Measurements from ENCODE around the gene INTS7. TPM values are rescaled to one million over a fixed set of nuclear protein-coding genes. Genes with fewer than 3 reads are reported as not detected.

INTS7 gene, protein sequence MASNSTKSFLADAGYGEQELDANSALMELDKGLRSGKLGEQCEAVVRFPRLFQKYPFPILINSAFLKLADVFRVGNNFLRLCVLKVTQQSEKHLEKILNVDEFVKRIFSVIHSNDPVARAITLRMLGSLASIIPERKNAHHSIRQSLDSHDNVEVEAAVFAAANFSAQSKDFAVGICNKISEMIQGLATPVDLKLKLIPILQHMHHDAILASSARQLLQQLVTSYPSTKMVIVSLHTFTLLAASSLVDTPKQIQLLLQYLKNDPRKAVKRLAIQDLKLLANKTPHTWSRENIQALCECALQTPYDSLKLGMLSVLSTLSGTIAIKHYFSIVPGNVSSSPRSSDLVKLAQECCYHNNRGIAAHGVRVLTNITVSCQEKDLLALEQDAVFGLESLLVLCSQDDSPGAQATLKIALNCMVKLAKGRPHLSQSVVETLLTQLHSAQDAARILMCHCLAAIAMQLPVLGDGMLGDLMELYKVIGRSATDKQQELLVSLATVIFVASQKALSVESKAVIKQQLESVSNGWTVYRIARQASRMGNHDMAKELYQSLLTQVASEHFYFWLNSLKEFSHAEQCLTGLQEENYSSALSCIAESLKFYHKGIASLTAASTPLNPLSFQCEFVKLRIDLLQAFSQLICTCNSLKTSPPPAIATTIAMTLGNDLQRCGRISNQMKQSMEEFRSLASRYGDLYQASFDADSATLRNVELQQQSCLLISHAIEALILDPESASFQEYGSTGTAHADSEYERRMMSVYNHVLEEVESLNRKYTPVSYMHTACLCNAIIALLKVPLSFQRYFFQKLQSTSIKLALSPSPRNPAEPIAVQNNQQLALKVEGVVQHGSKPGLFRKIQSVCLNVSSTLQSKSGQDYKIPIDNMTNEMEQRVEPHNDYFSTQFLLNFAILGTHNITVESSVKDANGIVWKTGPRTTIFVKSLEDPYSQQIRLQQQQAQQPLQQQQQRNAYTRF
- 9.5 and 11.6 TPM in 2 replicates for total RNA-seq (ENCODE audit: low replicate concordance)

DNA sequence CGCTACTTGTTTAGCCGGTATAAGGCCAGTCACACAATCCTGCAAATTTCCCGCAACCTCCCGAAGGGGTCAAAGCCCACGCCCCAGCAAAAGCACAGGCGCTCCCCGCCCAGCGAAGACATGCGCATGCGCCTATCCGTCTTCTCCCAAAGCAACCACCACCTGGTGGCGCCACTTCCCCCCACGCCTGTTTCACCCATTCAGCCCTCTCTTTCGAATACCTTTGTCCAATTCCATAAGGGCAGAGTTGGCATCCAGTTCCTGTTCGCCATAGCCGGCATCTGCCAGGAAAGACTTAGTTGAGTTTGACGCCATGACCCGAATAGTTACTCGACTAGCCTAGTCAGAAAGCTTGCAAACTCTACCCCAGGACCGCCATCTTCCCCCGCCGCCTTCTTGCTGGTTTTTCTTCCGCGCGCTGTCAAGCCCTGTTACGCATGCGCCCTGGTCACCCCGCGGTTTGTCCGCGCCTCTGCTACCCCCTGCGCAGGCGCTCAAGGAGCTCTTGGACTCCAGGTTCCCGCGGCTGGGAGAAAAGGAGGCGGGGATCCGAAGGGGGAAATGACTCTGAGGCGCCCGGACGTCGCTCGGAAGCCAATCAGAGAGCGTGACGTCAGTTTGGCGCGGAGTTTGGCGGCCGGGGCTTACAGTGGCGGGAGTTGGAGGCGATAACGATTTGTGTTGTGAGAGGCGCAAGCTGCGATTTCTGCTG, at the start of gene INTS7, which contains the start of gene DTL:
TSS of gene INTS7 (minus strand) at position 435 of the 712 bp plus-strand sequence. CDS start at position 315, 120 bp downstream.
TSS of gene DTL (plus strand) at position 626 of the 712 bp plus-strand sequence. CDS start 143 bp downstream, outside the sequence.

Other genes with a start within 250 kb of the INTS7 start
- 9.5 and 34.3 TPM in 2 replicates for gene LPGAT1, start 204.8 kb downstream of the INTS7 start, total RNA-seq (ENCODE audit: low replicate concordance)
- 0.35 and 4.6 TPM in 2 replicates for gene DTL, start 191 bp upstream of the INTS7 start, total RNA-seq (ENCODE audit: low replicate concordance)
- 9.7 and 13.5 TPM in 2 replicates for gene PPP2R5A, start 249.9 kb upstream of the INTS7 start, total RNA-seq (ENCODE audit: low replicate concordance)

Data from smooth muscle cell of the coronary artery (primary cell).